Mesenchymal stem cell (in vitro differentiated cells and primary cell): ENCODE measurements around the gene TECPR2.
"Not testable (repeated sequence)": the region's sequence is repeated elsewhere in the genome, so short reads cannot be mapped to it uniquely, and the experiment has no call there.

Experiments used
- DNase-seq: peaks from one replicate; pipeline ENCODE4 v3.0.0-alpha.2; 2013
- H2AFZ ChIP-seq: one replicate; pipeline ENCODE4 v1.6.1; 2013; ENCODE audit warnings: low read depth, mild to moderate bottlenecking, control low read depth, inconsistent platforms, low read length, moderate library complexity
- H2AK5ac ChIP-seq: 2 replicates; pipeline ENCODE4 v1.6.1; 2013; ENCODE audit warnings: low read length, moderate library complexity, mild to moderate bottlenecking, inconsistent platforms; ENCODE audit not compliant: severe bottlenecking
- H2BK120ac ChIP-seq: one replicate; pipeline ENCODE4 v1.6.1; 2013; ENCODE audit warnings: low read depth, mild to moderate bottlenecking, inconsistent platforms, low read length, moderate library complexity
- H2BK12ac ChIP-seq, 2 experiments: one replicate each; pipeline ENCODE4 v1.6.1; 2013; ENCODE audit warnings: inconsistent platforms in 2 of 2, low read length in 2 of 2, mild to moderate bottlenecking in 2 of 2, moderate library complexity in 2 of 2, control low read depth in 1 of 2
- H2BK15ac ChIP-seq: one replicate; pipeline ENCODE4 v1.6.1; 2013; ENCODE audit warnings: mild to moderate bottlenecking, low read depth, inconsistent platforms; ENCODE audit not compliant: poor library complexity, severe bottlenecking
- H2BK5ac ChIP-seq: 2 replicates; pipeline ENCODE4 v1.6.1; 2013; ENCODE audit warnings: low read depth, mild to moderate bottlenecking, low read length, control low read depth, inconsistent platforms; ENCODE audit not compliant: poor library complexity, severe bottlenecking
- H3K14ac ChIP-seq, 2 experiments: one replicate each; pipeline ENCODE4 v1.6.1; 2013; ENCODE audit warnings: inconsistent platforms in 2 of 2, low read length in 2 of 2, control low read depth in 1 of 2, mild to moderate bottlenecking in 1 of 2, moderate library complexity in 1 of 2
- H3K18ac ChIP-seq, 2 experiments: one replicate each; pipeline ENCODE4 v1.6.1; 2013; ENCODE audit warnings: inconsistent platforms in 2 of 2, low read length in 2 of 2, control low read depth in 1 of 2, low read depth in 1 of 2, mild to moderate bottlenecking in 1 of 2
- H3K23ac ChIP-seq, 2 experiments: one replicate each; pipeline ENCODE4 v1.6.1; 2013; ENCODE audit warnings: inconsistent platforms in 2 of 2, low read length in 2 of 2, mild to moderate bottlenecking in 2 of 2, moderate library complexity in 2 of 2, control low read depth in 1 of 2
- H3K27ac ChIP-seq: 2 replicates; pipeline ENCODE4 v1.5.1; 2013; ENCODE audit warnings: mild to moderate bottlenecking, moderate library complexity, low read length, control low read depth, inconsistent platforms; ENCODE audit not compliant: poor library complexity, severe bottlenecking
- H3K27me3 ChIP-seq, 2 experiments: 2 replicates each; pipeline versions ENCODE4 v1.6.1 to v1.7.0; 2013; ENCODE audit warnings: low read length in 2 of 2, mild to moderate bottlenecking in 2 of 2, moderate library complexity in 2 of 2, control low read depth in 1 of 2, inconsistent platforms in 1 of 2; ENCODE audit not compliant: control insufficient read depth in 1 of 2, insufficient read depth in 1 of 2
- H3K36me3 ChIP-seq, 2 experiments: 2 replicates each; pipeline versions ENCODE4 v1.6.1 to v1.7.0; 2013; ENCODE audit warnings: low read length in 2 of 2, control low read depth in 1 of 2, inconsistent platforms in 1 of 2, low read depth in 1 of 2, mild to moderate bottlenecking in 1 of 2; ENCODE audit not compliant: insufficient read depth in 2 of 2, control insufficient read depth in 1 of 2
- H3K4ac ChIP-seq, 2 experiments: one replicate each; pipeline ENCODE4 v1.6.1; 2013; ENCODE audit warnings: inconsistent platforms in 2 of 2, low read length in 2 of 2, mild to moderate bottlenecking in 2 of 2, moderate library complexity in 2 of 2, control low read depth in 1 of 2, low read depth in 1 of 2
- H3K4me1 ChIP-seq: 2 replicates; pipeline ENCODE4 v1.6.1; 2013; ENCODE audit warnings: low read depth, low read length, control low read depth; ENCODE audit not compliant: control insufficient read depth, insufficient read depth
- H3K4me2 ChIP-seq: 2 replicates; pipeline ENCODE4 v1.6.1; 2013; ENCODE audit warnings: low read length, mild to moderate bottlenecking, inconsistent platforms; ENCODE audit not compliant: poor library complexity, severe bottlenecking
- H3K4me3 ChIP-seq, 2 experiments: 2 replicates each; pipeline versions ENCODE4 v1.5.1 to v1.7.0; 2013; ENCODE audit warnings: low read length in 2 of 2, mild to moderate bottlenecking in 2 of 2, control low read depth in 1 of 2, low read depth in 1 of 2; ENCODE audit not compliant: insufficient read depth in 1 of 2
- H3K79me1 ChIP-seq: replicated peaks from 2 replicates; pipeline ENCODE4 v1.6.1; 2013; ENCODE audit warnings: mild to moderate bottlenecking, control low read depth, low read length, inconsistent platforms; ENCODE audit not compliant: poor library complexity, severe bottlenecking
- H3K9ac ChIP-seq: 2 replicates; pipeline ENCODE4 v1.7.0; 2013; ENCODE audit warnings: mild to moderate bottlenecking, low read length, moderate library complexity
- H3K9me3 ChIP-seq: 2 replicates; pipeline ENCODE4 v1.7.0; 2013; ENCODE audit warnings: mild to moderate bottlenecking, low read length; ENCODE audit not compliant: control insufficient read depth
- H4K8ac ChIP-seq: one replicate; pipeline ENCODE4 v1.6.1; 2013; ENCODE audit warnings: inconsistent platforms, mild to moderate bottlenecking, low read length, moderate library complexity
- H4K91ac ChIP-seq: one replicate; pipeline ENCODE4 v1.6.1; 2013; ENCODE audit warnings: mild to moderate bottlenecking, low read length, inconsistent platforms
- WGBS: methylation state at CpG from one replicate; pipeline ENCODE4 v1.1.7; 2013; ENCODE audit warnings: mixed read lengths; 5-methylcytosine and 5-hydroxymethylcytosine counted together

TECPR2 gene

DNA sequence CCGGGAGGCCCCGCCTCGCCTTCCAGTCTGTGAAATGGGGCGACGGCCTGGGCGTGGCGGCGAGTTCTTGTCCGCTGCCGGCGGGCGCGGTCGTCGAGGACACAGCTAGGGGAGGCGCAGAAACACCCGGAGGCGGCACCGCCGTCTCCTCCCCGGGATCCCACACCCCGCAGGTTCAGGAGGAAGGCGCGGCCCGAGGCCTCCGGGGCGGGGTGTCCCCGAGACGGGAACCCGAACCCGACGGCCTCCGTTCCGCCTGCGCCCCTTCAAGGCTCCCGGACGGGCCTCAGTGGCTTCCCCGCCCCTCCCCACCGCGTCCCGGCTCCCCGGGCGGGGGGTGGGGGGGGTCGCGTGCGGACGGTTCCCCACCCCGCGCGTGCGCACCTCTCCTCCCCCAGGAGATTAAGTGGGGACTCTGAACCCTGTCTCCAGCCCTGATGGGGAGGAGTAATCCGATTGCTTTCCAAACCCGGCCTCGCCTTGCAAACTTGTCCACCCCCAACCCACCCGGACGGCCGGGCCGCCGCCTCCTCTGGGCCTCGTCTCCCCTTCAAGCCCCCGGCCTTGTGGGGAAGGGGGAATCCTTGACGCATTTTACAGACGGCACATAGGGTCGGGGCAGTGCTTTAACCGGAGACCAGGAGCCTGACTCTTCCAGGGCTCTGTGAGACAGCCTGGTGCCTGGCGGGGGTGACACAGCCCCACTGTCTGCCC, 182.2 kb downstream of the TECPR2 start:
- Histone ChIP-seq H3K4ac (peak overlapping the region in 1 of 2 experiments; percentile 35), H2BK15ac (peak overlapping the region; percentile 63), H4K91ac (no peak overlapping the region), H3K36me3 (no peaks in the 10 kb centered on the region), H2BK5ac (no peak overlapping the region), H3K4me1 (peaks cover 21% of the 10 kb centered on the region), H3K23ac (peak overlapping the region in 1 of 2 experiments; percentile 37), H3K27me3 (peaks cover 31 to 54% of the 10 kb centered on the region in 2 experiments), H2BK120ac (no peak overlapping the region), H3K14ac (peak overlapping the region in 1 of 2 experiments; percentile 12), H3K79me1 (no peaks in the 10 kb centered on the region), H2AK5ac (no peak overlapping the region), H3K4me3 (no peak overlapping the region), H3K27ac (no peak overlapping the region), H4K8ac (peak overlapping the region; percentile 87), H3K9me3 (no peaks in the 10 kb centered on the region), H2AFZ (no peak overlapping the region), H2BK12ac (peak overlapping the region in 1 of 2 experiments; percentile 77), H3K18ac (peak overlapping the region; percentile 14 to 63), H3K9ac (no peak overlapping the region), H3K4me2 (peak overlapping the region; percentile 27)
- 17% methylated on average over 38 of the region's 66 CpGs for WGBS
- no peak for DNase-seq

DNA sequence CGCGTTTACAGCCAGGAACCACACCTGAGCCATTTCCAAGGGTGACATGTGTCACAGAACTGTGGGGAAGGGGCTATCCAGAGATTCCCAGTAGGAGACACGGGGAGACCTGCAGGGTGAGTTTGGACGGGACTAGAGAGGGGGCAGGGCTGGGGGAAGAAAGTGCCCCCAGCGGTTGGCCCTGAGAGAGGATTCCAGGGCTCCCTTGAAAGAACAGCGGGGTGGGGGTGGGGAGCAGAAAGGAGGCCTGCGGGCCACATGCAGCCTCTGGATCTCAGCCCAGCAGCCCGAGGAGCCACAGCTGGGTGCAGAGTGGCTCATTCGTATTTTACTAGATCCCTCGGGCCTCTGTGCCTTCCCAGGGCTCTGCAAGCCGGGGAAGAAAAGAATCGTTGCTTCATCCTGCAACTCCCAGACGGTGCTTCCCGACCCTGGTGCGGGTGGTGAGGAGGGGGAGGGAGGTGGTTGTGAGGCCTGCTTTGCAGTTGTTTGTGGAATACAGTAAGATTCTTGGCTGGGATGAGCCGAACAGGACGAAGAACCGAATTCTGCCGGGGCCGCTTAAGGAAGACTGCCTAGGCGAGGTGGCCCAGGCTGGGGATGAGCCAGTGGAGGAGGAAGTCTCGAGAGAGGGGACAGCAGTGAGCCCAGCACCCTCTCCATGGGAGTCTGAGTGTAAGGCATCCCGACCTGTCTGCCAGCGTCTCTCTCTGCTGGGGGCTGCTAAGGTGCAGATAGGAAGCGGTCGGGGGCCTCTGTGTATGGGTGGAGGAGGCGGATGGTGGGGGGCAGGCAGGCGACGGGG, 182.9 kb downstream of the TECPR2 start:
- H3K27ac ChIP-seq = no peak overlapping the region
- H3K23ac ChIP-seq = no peak overlapping the region
- no peak overlapping the region for H2BK5ac ChIP-seq
- peak overlapping the region in 1 of 2 experiments; percentile 68 for H3K18ac ChIP-seq
- H2BK15ac ChIP-seq = peak overlapping the region; percentile 40
- no peak overlapping the region for H3K4me3 ChIP-seq
- H2BK12ac ChIP-seq = peak overlapping the region in 1 of 2 experiments; percentile 77
- H2BK120ac ChIP-seq = no peak overlapping the region
- H3K79me1 ChIP-seq = no peaks in the 10 kb centered on the region
- DNase-seq = peak; percentile 33
- WGBS = 48% methylated on average over 28 of the region's 29 CpGs
- H3K4ac ChIP-seq = peak overlapping the region in 1 of 2 experiments; percentile 76
- no peak overlapping the region for H3K9ac ChIP-seq
- peaks cover 19% of the 10 kb centered on the region for H3K4me1 ChIP-seq
- H4K91ac ChIP-seq = peak overlapping the region; percentile 28
- H4K8ac ChIP-seq = peak overlapping the region; percentile 70
- no peak overlapping the region for H3K4me2 ChIP-seq
- no peaks in the 10 kb centered on the region for H3K36me3 ChIP-seq
- H2AFZ ChIP-seq = no peak overlapping the region
- no peaks in the 10 kb centered on the region for H3K9me3 ChIP-seq
- H2AK5ac ChIP-seq = no peak overlapping the region
- peak overlapping the region in 1 of 2 experiments; percentile 71 for H3K14ac ChIP-seq
- peaks cover 31 to 49% of the 10 kb centered on the region in 2 experiments for H3K27me3 ChIP-seq

DNA sequence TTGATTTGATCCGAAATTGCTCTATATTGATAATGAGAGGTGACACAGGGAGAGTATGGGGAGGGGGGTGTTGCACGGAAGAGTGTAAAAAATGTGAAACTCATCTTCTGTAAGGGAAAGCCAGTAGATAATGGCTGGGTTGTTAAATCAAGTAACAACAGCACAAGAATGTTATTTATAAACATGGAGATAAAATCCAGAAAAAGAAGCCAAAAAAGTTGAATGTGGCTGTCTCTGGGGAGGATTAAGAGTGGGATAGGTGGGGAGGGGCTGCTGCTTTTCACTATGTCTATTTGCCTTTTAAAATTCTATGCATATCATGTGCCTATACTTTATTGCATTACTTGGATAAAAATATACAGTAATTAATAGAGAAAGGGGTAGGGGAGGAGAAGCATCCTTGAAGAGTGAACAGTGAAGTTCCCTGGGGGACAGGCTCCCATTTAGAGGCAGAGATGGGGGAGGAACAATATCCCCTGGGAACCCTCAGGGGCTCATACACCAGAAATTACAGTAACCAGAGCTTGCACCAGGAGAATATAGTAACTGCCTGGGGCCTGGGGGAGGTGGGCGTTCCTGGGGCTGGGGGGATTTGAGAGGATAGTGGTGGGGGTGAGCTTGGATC, 186.0 kb downstream of the TECPR2 start:
- no peak overlapping the region for H2BK12ac ChIP-seq
- H3K36me3 ChIP-seq = no peaks in the 10 kb centered on the region
- no peak overlapping the region for H3K4me2 ChIP-seq
- H3K27me3 ChIP-seq = peaks cover 22 to 28% of the 10 kb centered on the region in 2 experiments
- H4K8ac ChIP-seq = no peak overlapping the region
- no peaks in the 10 kb centered on the region for H3K79me1 ChIP-seq
- no peak overlapping the region for H2BK15ac ChIP-seq
- no peak overlapping the region for H3K14ac ChIP-seq
- H2AK5ac ChIP-seq = no peak overlapping the region
- no peak overlapping the region for H4K91ac ChIP-seq
- whole genome bisulfite sequencing = 67% methylated on average over 2 of the region's 3 CpGs
- no peaks in the 10 kb centered on the region for H3K9me3 ChIP-seq
- no peak overlapping the region for H2BK5ac ChIP-seq
- no peak overlapping the region for H3K9ac ChIP-seq
- DNase-seq = no peak
- no peak overlapping the region for H3K18ac ChIP-seq
- H3K27ac ChIP-seq = no peak overlapping the region
- H3K4ac ChIP-seq = no peak overlapping the region
- peaks cover 29% of the 10 kb centered on the region for H3K4me1 ChIP-seq
- no peak overlapping the region for H2BK120ac ChIP-seq
- H2AFZ ChIP-seq = no peak overlapping the region
- no peak overlapping the region for H3K4me3 ChIP-seq
- H3K23ac ChIP-seq = no peak overlapping the region

DNA sequence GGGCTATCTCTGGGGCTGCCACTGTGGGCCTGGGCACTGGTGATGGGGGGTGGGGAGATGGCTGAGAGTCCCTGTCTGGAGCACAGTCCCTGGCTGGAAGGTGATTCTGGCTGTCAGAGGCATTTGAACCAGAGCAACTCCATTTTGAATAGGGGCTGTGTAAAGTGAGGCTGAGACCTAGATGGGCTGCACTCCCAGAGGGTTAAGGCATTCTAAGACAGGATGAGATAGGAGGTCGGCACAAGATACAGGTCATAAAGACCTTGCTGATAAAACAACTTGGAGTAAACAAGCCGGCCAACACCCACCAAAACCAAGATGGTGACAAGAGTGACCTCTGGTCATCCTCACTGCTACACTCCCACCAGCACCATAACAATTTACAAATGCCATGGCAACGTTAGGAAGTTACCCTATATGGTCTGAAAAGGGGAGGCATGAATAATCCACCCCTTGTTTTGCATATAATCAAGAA, 188.2 kb downstream of the TECPR2 start:
- H3K23ac ChIP-seq, H4K91ac ChIP-seq, H3K14ac ChIP-seq: not testable (repeated sequence)

More for the DNA sequence above, 188.2 kb downstream of the TECPR2 start:
- H2AK5ac ChIP-seq, H2BK120ac ChIP-seq, H3K4me3 ChIP-seq, H3K9me3 ChIP-seq, H2BK5ac ChIP-seq, DNase-seq, H2BK15ac ChIP-seq, H3K4ac ChIP-seq, H3K79me1 ChIP-seq, H3K18ac ChIP-seq, H3K4me2 ChIP-seq, H2AFZ ChIP-seq, H3K27me3 ChIP-seq, H3K9ac ChIP-seq, H3K36me3 ChIP-seq, H4K8ac ChIP-seq, H3K27ac ChIP-seq, H2BK12ac ChIP-seq: not testable (repeated sequence)
- WGBS = 61% methylated on average over 2 of the region's 3 CpGs
- H3K4me1 ChIP-seq = peaks cover 16% of the 10 kb centered on the region
